HepG2 (cell line): ENCODE data around the gene ACTN4. TPM values are rescaled to one million over a fixed set of nuclear protein-coding genes. Genes with fewer than 3 reads are reported as not detected.
A peak's percentile ranks its signal among the peaks of the same experiment; 100 is the strongest.

Experiments
- BORCS8-MEF2B ChIP-seq: sonication (generic); formaldehyde crosslinking; IDR thresholded peaks from 2 replicates; pipeline ENCODE4 v1.8.0; 2022; ENCODE audit warnings: mild to moderate bottlenecking, missing genetic modification reagents
- CHCHD3 ChIP-seq: sonication (generic); formaldehyde crosslinking; IDR thresholded peaks from 2 replicates; pipeline ENCODE4 v1.8.0; 2022; ENCODE audit warnings: mild to moderate bottlenecking, missing genetic modification reagents, moderate library complexity
- ETV5 ChIP-seq: IDR thresholded peaks from 2 replicates; pipeline ENCODE4 v1.6.1; 2018; ENCODE audit warnings: missing biosample characterization, missing genetic modification reagents, inconsistent platforms, borderline replicate concordance
- HES4 ChIP-seq: sonication (generic); formaldehyde crosslinking; IDR thresholded peaks from 2 replicates; pipeline ENCODE4 v1.9.0; 2021; ENCODE audit warnings: mild to moderate bottlenecking, missing genetic modification reagents, borderline replicate concordance
- HNRNPL ChIP-seq: fragments of 200-400 bp; formaldehyde crosslinking; IDR thresholded peaks from 2 replicates; pipeline ENCODE4 v1.6.1; 2017; ENCODE audit warnings: mild to moderate bottlenecking, low read depth, low read length
- JARID2 ChIP-seq: sonication (generic); formaldehyde crosslinking; IDR thresholded peaks from 2 replicates; pipeline ENCODE4 v1.8.1; 2023; ENCODE audit warnings: missing genetic modification reagents, inconsistent platforms; ENCODE audit not compliant: insufficient replicate concordance
- KDM3A ChIP-seq: IDR thresholded peaks from 2 replicates; pipeline ENCODE4 v1.6.1; 2018; ENCODE audit warnings: low read depth, missing compliant biosample characterization
- NCOA1 ChIP-seq: sonication (generic); formaldehyde crosslinking; IDR thresholded peaks from 2 replicates; pipeline ENCODE4 v1.9.0; 2021; ENCODE audit warnings: missing genetic modification reagents
- NCOA5 ChIP-seq: sonication (generic); formaldehyde crosslinking; IDR thresholded peaks from 2 replicates; pipeline ENCODE4 v1.4.0; 2020; ENCODE audit warnings: missing genetic modification reagents
- RBFOX2 ChIP-seq: fragments of 200-400 bp; formaldehyde crosslinking; IDR thresholded peaks from 2 replicates; pipeline ENCODE4 v1.6.1; 2017; ENCODE audit warnings: low read depth, mild to moderate bottlenecking, low read length
- RFXAP ChIP-seq: sonication (generic); formaldehyde crosslinking; IDR thresholded peaks from 2 replicates; pipeline ENCODE4 v1.4.0; 2020; ENCODE audit warnings: missing genetic modification reagents, borderline replicate concordance
- SALL2 ChIP-seq: sonication (generic); formaldehyde crosslinking; IDR thresholded peaks from 2 replicates; pipeline ENCODE4 v1.8.1; 2023; ENCODE audit warnings: mild to moderate bottlenecking, missing genetic modification reagents, inconsistent platforms
- SMC3 ChIP-seq: IDR thresholded peaks from 2 replicates; pipeline ENCODE4 v1.6.1; 2011; ENCODE audit warnings: low read length, improper control_type of control experiment
- ZBTB42 ChIP-seq: sonication (generic); formaldehyde crosslinking; IDR thresholded peaks from 2 replicates; pipeline ENCODE4 v1.5.0; 2020; ENCODE audit warnings: mild to moderate bottlenecking, missing genetic modification reagents
- ZNF713 ChIP-seq: sonication (generic); formaldehyde crosslinking; IDR thresholded peaks from 2 replicates; pipeline ENCODE4 v1.4.0; 2020; ENCODE audit warnings: mild to moderate bottlenecking, missing genetic modification reagents
- ZSCAN20 ChIP-seq: sonication (generic); formaldehyde crosslinking; IDR thresholded peaks from 2 replicates; pipeline ENCODE4 v1.4.0; 2020; ENCODE audit warnings: missing genetic modification reagents, mild to moderate bottlenecking, borderline replicate concordance
- polyA plus RNA-seq, 8 experiments: library from polyadenylated mRNA; depleted of rRNA in 3 of 8; stranded (reverse) in 7 of 8; unstranded in 1 of 8; fragments of >200 nt; fragmentation: Illumina TruSeq in 4 of 8; extraction: Trizol in 4 of 8; gene quantifications; 2 replicates each; pipeline versions ENCODE4 v1.2.1 to v1.2.3, GENCODE V29; 2011 to 2016; ENCODE audit warnings: low read depth in 4 of 8, missing spikeins in 1 of 8, mixed read lengths in 1 of 8; ENCODE audit not compliant: insufficient read depth in 1 of 8
- total RNA-seq, 5 experiments: library from RNA; depleted of rRNA; stranded (reverse); fragments of >200 nt; fragmentation: Illumina TruSeq; extraction: Trizol; gene quantifications; 2 replicates each; pipeline ENCODE4 v1.2.3, GENCODE V29; 2016; ENCODE audit warnings: low read depth in 1 of 5
- TF ChIP-seq, protein P1 (sequence below), 2 experiments: fragments of 450-650 bp in 1 of 2; sonication (generic) in 1 of 2; formaldehyde crosslinking; IDR thresholded peaks; 2 replicates each; pipeline versions ENCODE4 v1.5.0 to v1.8.0; 2020 to 2022; ENCODE audit warnings: mild to moderate bottlenecking in 1 of 2, missing genetic modification reagents in 1 of 2
- TF ChIP-seq, protein P2 (sequence below): sonication (generic); formaldehyde crosslinking; IDR thresholded peaks from 2 replicates; pipeline ENCODE4 v1.4.0; 2020; ENCODE audit warnings: missing genetic modification reagents
- TF ChIP-seq, protein P3 (sequence below): fragments of 450-650 bp; IDR thresholded peaks from 2 replicates; pipeline ENCODE4 v1.6.1; 2016
- TF ChIP-seq, protein P4 (sequence below): IDR thresholded peaks from 2 replicates; pipeline ENCODE4 v1.6.1; 2016; ENCODE audit warnings: missing compliant biosample characterization, missing genetic modification reagents, borderline replicate concordance
- TF ChIP-seq, protein P5 (sequence below): IDR thresholded peaks from 2 replicates; pipeline ENCODE4 v1.6.1; 2016; ENCODE audit warnings: missing compliant biosample characterization, missing genetic modification reagents, borderline replicate concordance

Gene ACTN4
- total and polyA plus RNA-seq, 2 of the 13 experiments (the other 11 are each of a cell fraction or from before 2014, with no cell fraction given): 171 to 192 TPM

DNA sequence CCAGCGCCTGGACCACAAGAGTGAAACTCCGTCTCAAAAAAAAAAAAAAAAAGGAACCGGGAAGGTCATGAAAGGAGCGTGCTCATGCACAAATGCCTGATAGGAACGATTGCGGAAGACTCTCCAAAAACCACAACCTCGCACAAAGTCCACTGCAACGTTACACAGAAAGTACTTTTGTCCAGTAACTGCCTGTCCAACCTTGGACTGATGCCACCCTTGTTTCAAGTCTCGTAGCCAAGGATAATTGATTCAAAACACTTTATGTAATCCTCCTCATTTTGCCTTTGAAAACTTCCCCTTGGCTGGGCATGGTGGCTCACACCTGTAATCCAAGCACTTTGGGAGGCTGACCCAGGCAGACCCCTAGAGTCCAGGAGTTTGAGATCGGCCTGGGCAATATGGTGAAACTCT, 112.1 kb downstream of the ACTN4 start (continued):
- TF ChIP-seq, protein P1, sequence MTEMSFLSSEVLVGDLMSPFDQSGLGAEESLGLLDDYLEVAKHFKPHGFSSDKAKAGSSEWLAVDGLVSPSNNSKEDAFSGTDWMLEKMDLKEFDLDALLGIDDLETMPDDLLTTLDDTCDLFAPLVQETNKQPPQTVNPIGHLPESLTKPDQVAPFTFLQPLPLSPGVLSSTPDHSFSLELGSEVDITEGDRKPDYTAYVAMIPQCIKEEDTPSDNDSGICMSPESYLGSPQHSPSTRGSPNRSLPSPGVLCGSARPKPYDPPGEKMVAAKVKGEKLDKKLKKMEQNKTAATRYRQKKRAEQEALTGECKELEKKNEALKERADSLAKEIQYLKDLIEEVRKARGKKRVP (CRISPR knock-in tag; IDR thresholded peaks at IDR 0.05): peak in 1 of 2 experiments; percentile 63; a peak in 2 of 4 replicates
- TF ChIP-seq, protein P2, sequence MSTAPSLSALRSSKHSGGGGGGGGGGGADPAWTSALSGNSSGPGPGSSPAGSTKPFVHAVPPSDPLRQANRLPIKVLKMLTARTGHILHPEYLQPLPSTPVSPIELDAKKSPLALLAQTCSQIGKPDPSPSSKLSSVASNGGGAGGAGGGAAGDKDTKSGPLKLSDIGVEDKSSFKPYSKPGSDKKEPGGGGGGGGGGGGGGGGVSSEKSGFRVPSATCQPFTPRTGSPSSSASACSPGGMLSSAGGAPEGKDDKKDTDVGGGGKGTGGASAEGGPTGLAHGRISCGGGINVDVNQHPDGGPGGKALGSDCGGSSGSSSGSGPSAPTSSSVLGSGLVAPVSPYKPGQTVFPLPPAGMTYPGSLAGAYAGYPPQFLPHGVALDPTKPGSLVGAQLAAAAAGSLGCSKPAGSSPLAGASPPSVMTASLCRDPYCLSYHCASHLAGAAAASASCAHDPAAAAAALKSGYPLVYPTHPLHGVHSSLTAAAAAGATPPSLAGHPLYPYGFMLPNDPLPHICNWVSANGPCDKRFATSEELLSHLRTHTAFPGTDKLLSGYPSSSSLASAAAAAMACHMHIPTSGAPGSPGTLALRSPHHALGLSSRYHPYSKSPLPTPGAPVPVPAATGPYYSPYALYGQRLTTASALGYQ: peak; percentile 70; the same call in 1 of the 2 replicates
- TF ChIP-seq, protein P3, sequence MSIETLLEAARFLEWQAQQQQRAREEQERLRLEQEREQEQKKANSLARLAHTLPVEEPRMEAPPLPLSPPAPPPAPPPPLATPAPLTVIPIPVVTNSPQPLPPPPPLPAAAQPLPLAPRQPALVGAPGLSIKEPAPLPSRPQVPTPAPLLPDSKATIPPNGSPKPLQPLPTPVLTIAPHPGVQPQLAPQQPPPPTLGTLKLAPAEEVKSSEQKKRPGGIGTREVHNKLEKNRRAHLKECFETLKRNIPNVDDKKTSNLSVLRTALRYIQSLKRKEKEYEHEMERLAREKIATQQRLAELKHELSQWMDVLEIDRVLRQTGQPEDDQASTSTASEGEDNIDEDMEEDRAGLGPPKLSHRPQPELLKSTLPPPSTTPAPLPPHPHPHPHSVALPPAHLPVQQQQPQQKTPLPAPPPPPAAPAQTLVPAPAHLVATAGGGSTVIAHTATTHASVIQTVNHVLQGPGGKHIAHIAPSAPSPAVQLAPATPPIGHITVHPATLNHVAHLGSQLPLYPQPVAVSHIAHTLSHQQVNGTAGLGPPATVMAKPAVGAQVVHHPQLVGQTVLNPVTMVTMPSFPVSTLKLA: peak; percentile 21; the same call in 1 of the 2 replicates
- TF ChIP-seq, protein P4, sequence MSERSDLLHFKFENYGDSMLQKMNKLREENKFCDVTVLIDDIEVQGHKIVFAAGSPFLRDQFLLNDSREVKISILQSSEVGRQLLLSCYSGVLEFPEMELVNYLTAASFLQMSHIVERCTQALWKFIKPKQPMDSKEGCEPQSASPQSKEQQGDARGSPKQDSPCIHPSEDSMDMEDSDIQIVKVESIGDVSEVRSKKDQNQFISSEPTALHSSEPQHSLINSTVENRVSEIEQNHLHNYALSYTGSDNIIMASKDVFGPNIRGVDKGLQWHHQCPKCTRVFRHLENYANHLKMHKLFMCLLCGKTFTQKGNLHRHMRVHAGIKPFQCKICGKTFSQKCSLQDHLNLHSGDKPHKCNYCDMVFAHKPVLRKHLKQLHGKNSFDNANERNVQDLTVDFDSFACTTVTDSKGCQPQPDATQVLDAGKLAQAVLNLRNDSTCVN (CRISPR knock-in tag): no peak
- TF ChIP-seq ZSCAN20 (CRISPR knock-in tag): no peak
- no peak for TF ChIP-seq SMC3
- TF ChIP-seq ZNF713 (CRISPR knock-in tag): no peak
- peak; percentile 86; the same call in 1 of the 2 replicates for TF ChIP-seq ETV5 (CRISPR knock-in tag)
- peak; percentile 47; the same call in 1 of the 2 replicates for TF ChIP-seq BORCS8-MEF2B
- TF ChIP-seq, protein P5, sequence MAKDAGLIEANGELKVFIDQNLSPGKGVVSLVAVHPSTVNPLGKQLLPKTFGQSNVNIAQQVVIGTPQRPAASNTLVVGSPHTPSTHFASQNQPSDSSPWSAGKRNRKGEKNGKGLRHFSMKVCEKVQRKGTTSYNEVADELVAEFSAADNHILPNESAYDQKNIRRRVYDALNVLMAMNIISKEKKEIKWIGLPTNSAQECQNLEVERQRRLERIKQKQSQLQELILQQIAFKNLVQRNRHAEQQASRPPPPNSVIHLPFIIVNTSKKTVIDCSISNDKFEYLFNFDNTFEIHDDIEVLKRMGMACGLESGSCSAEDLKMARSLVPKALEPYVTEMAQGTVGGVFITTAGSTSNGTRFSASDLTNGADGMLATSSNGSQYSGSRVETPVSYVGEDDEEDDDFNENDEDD (CRISPR knock-in tag): no peak
- no peak for TF ChIP-seq NCOA1 (CRISPR knock-in tag)
- TF ChIP-seq HES4 (CRISPR knock-in tag): no peak
- TF ChIP-seq CHCHD3: no peak
- TF ChIP-seq JARID2 (CRISPR knock-in tag): no peak
- TF ChIP-seq RBFOX2: no peak
- TF ChIP-seq ZBTB42 (CRISPR knock-in tag): no peak
- TF ChIP-seq KDM3A (CRISPR knock-in tag): no peak; the same call in 1 of the 2 replicates
- peak; percentile 80 for TF ChIP-seq RFXAP (CRISPR knock-in tag)
- no peak for TF ChIP-seq SALL2
- no peak for TF ChIP-seq HNRNPL
- TF ChIP-seq NCOA5 (CRISPR knock-in tag): no peak; the same call in 1 of the 2 replicates
